Measurements from ENCODE around the gene A2M.
"Not testable (repeated sequence)": the region's sequence is repeated elsewhere in the genome, so short reads cannot be mapped to it uniquely, and the experiment has no call there.

A2M gene

GRCh38 chr12:9115731-9116559, at the start of gene A2M:
Gene A2M (minus strand): TSS chr12:9115919. CDS start chr12:9115849, 70 bp downstream.
- DNase-seq: no peak

- no peak for DNase-seq
These were observed 47.7 kb upstream of the A2M start for GRCh38 chr12:9163392-9163791.

- no peak for DNase-seq
These were observed 40.4 kb upstream of the A2M start for GRCh38 chr12:9156119-9156518.

GRCh38 chr12:9149372-9149771, 33.7 kb upstream of the A2M start:
- no peak for DNase-seq

- no peak for DNase-seq
These were observed 33.2 kb upstream of the A2M start for GRCh38 chr12:9148926-9149325.

- DNase-seq: no peak
These were observed 31.7 kb upstream of the A2M start for GRCh38 chr12:9147461-9147860.

- no peak for DNase-seq
These were observed 29.0 kb upstream of the A2M start for GRCh38 chr12:9144730-9145106.

GRCh38 chr12:9143929-9144729, 28.4 kb upstream of the A2M start:
- no peak for DNase-seq

- DNase-seq: no peak
These were observed 27.4 kb upstream of the A2M start for GRCh38 chr12:9143137-9143536.

GRCh38 chr12:9139588-9140290, 24.0 kb upstream of the A2M start:
- DNase-seq: not testable (repeated sequence)

- DNase-seq: no peak
These were observed 20.2 kb upstream of the A2M start for GRCh38 chr12:9135903-9136310.

- no peak for DNase-seq
These were observed 19.4 kb upstream of the A2M start for GRCh38 chr12:9134981-9135628.

- DNase-seq: no peak
These were observed 17.6 kb upstream of the A2M start for GRCh38 chr12:9133216-9133916.

- no peak for DNase-seq
These were observed 16.4 kb upstream of the A2M start for GRCh38 chr12:9132008-9132535.

- no peak for DNase-seq
These were observed 14.5 kb upstream of the A2M start for GRCh38 chr12:9130244-9130643.

- DNase-seq: no peak
These were observed 12.4 kb upstream of the A2M start for GRCh38 chr12:9127936-9128663.

GRCh38 chr12:9127484-9127883, 11.8 kb upstream of the A2M start:
- no peak for DNase-seq

- DNase-seq: no peak
These were observed 8.8 kb upstream of the A2M start for GRCh38 chr12:9124383-9125031.

- DNase-seq: no peak
These were observed 8.2 kb upstream of the A2M start for GRCh38 chr12:9123781-9124382.

- no peak for DNase-seq
These were observed 6.4 kb upstream of the A2M start for GRCh38 chr12:9122091-9122609.

Data from 8988T (cell line).